ENCODE measurements around the gene METTL16. TPM values are rescaled to one million over a fixed set of nuclear protein-coding genes. Genes with fewer than 3 reads are reported as not detected.

The METTL16 gene
- total and polyA plus RNA-seq, 9 of the 15 experiments (the other 6 are each of a cell fraction or from before 2014, with no cell fraction given): 12.1 to 30.5 (median 19.8) TPM

GRCh38 chr17:2398655-2399571 is 112.8 kb downstream of the METTL16 start (continued):
- TF ChIP-seq, protein P1, sequence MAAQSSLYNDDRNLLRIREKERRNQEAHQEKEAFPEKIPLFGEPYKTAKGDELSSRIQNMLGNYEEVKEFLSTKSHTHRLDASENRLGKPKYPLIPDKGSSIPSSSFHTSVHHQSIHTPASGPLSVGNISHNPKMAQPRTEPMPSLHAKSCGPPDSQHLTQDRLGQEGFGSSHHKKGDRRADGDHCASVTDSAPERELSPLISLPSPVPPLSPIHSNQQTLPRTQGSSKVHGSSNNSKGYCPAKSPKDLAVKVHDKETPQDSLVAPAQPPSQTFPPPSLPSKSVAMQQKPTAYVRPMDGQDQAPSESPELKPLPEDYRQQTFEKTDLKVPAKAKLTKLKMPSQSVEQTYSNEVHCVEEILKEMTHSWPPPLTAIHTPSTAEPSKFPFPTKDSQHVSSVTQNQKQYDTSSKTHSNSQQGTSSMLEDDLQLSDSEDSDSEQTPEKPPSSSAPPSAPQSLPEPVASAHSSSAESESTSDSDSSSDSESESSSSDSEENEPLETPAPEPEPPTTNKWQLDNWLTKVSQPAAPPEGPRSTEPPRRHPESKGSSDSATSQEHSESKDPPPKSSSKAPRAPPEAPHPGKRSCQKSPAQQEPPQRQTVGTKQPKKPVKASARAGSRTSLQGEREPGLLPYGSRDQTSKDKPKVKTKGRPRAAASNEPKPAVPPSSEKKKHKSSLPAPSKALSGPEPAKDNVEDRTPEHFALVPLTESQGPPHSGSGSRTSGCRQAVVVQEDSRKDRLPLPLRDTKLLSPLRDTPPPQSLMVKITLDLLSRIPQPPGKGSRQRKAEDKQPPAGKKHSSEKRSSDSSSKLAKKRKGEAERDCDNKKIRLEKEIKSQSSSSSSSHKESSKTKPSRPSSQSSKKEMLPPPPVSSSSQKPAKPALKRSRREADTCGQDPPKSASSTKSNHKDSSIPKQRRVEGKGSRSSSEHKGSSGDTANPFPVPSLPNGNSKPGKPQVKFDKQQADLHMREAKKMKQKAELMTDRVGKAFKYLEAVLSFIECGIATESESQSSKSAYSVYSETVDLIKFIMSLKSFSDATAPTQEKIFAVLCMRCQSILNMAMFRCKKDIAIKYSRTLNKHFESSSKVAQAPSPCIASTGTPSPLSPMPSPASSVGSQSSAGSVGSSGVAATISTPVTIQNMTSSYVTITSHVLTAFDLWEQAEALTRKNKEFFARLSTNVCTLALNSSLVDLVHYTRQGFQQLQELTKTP (IDR thresholded peaks at IDR 0.05; ENCODE audit: low read depth in 1 of 2, partially characterized antibody in 2 of 2): no peak
- no peak for TF ChIP-seq BCL6 (CRISPR knock-in tag; IDR thresholded peaks at IDR 0.05)
- peak; percentile 27; the same call in 1 of the 2 replicates for TF ChIP-seq MAFF (IDR thresholded peaks at IDR 0.05; ENCODE audit: low read length)
- no peak for TF ChIP-seq CEBPZ (IDR thresholded peaks at IDR 0.05; ENCODE audit: borderline replicate concordance, low read depth, low read length)
- no peak for TF ChIP-seq DNMT1 (IDR thresholded peaks at IDR 0.05)
- TF ChIP-seq NR2C2 (CRISPR knock-in tag; IDR thresholded peaks at IDR 0.05): no peak
- peak; percentile 83 for TF ChIP-seq NR2C2 (tag; IDR thresholded peaks at IDR 0.05)
- TF ChIP-seq ZNF764 (CRISPR knock-in tag; IDR thresholded peaks at IDR 0.05; ENCODE audit: low read depth): no peak
- 0 out of 2 replicates have a peak, but pooled peaks have one; percentile 14 for TF ChIP-seq ZNF592 (IDR thresholded peaks at IDR 0.05)
- TF ChIP-seq MTA2 (IDR thresholded peaks at IDR 0.05; ENCODE audit: low read depth): no peak

All from K562 (cell line).